ENCODE results near the gene ARFGEF3. TPM values are rescaled to one million over a fixed set of nuclear protein-coding genes. Genes with fewer than 3 reads are reported as not detected.

The ARFGEF3 gene
- total RNA-seq, 1 donor: under 0.01 TPM

DNA sequence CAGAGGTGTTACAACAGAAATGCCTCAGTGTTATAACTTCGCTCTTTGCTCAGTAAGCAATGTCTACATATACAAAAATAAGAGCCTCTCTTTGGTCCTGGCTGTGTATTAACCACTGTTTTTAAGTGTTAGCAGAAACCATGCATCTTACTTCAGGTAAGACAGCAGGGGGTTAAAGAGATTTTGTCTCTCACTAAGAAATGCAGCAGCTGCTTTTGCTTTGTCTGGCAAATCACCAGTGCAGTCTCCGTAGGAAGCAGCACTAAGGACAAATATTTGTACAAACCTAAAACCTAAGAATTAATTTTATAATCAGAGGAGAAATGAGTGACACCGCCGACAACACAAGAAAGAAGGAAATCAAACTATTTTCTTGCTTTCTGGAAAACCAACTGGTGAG is 216.7 kb downstream of the ARFGEF3 start:
- DNase-seq (ENCODE audit: low read depth in 2 of 3, low spot score in 2 of 3): no peak

- no peak for DNase-seq (ENCODE audit: low read depth in 2 of 3, low spot score in 2 of 3)
These were observed 220.9 kb downstream of the ARFGEF3 start for GRCh38 chr6:138382498-138383265.

GRCh38 chr6:138383776-138384175 is 222.0 kb downstream of the ARFGEF3 start:
- no peak for DNase-seq (ENCODE audit: low read depth in 2 of 3, low spot score in 2 of 3)

DNA sequence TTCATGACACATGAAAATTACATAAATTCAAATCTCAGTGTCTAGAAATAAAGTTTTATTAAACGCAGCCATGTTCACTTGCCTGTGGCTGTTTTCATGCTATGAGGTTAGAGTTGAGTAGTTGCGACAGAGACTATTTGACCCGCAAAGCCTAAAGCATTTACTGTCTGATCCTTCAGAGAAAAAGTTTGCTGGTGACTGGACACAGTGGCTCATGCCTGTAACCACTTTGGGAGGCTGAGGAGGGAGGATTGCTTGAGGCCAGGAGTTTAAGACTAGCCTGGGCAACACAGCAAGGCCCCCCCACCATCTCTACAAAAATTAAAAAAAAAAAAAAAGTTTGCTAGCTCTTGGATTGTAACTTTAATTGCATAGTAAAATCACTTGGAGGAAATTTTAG is 225.2 kb downstream of the ARFGEF3 start:
- no peak for DNase-seq (ENCODE audit: low read depth in 2 of 3, low spot score in 2 of 3)

DNA sequence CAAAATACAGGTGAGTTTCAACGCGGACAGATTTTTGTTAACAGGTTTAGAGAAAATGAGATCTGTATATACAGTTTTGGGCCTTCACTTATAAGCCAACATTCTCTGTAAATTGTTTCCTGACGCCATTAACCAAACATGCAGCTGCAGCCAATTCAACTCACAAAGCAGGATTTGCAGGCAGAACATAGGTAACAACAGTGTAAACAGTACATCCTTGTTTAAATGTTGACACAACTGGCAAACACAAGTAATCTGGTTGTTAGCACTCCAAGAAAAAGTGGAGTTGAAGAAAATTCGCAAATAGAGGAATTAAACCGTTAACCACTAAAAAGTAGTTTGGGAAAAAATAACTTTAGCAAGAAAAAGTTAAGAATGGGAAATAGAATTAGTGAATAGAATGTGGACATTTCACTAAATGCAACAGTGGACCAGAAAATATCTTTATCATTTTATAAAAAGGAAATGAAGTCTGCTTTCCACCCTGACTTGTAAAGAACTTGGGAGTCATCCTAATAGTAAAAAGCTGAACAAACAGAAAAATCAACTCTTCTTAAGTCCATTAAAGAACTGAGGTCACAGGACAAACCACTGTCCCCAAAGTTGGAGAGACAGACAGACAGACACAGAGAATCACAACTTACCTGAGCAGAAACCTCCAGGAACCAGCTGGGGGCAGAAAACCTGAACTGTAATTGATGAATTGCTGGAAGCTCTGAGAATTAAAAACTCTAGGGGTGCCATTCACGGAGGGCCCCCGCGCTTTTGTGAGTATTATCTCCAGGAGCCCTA is 226.0 kb downstream of the ARFGEF3 start:
- DNase-seq (ENCODE audit: low read depth in 2 of 3, low spot score in 2 of 3): no peak

- no peak for DNase-seq (ENCODE audit: low read depth in 2 of 3, low spot score in 2 of 3)
These were observed 227.8 kb downstream of the ARFGEF3 start for GRCh38 chr6:138389551-138389950.

Small RNAs within 50 kb of the gene (small RNA-seq; reads per million reads assigned to genes)
- gene AL031003.1: not detected

Other genes with a start within 250 kb of the ARFGEF3 start
- gene PERP, start 54.5 kb upstream of the ARFGEF3 start, total RNA-seq: under 0.01 TPM
- gene PBOV1, start 56.6 kb downstream of the ARFGEF3 start, total RNA-seq: not detected
- not detected for gene SMIM28, start 216.0 kb downstream of the ARFGEF3 start, total RNA-seq
- 11.6 TPM for gene HEBP2, start 242.3 kb downstream of the ARFGEF3 start, total RNA-seq

All from hematopoietic multipotent progenitor cell (in vitro differentiated cells).